AG10803 (cell line): Measurements from ENCODE around the gene ATP5F1C.

Experiments
- DNase-seq: peaks from one replicate; pipeline ENCODE4 v3.0.0; 2010; ENCODE audit warnings: low read depth
- H3K4me3 ChIP-seq: 2 replicates; pipeline ENCODE4 v1.5.1; 2011; ENCODE audit warnings: mild to moderate bottlenecking, low read length, control low read depth
- TF ChIP-seq, protein P1 (sequence below): conservative IDR thresholded peaks from 2 replicates; pipeline ENCODE4 v1.5.1; 2011; ENCODE audit warnings: mild to moderate bottlenecking, low read length, control low read depth, inconsistent platforms

The ATP5F1C gene

DNA sequence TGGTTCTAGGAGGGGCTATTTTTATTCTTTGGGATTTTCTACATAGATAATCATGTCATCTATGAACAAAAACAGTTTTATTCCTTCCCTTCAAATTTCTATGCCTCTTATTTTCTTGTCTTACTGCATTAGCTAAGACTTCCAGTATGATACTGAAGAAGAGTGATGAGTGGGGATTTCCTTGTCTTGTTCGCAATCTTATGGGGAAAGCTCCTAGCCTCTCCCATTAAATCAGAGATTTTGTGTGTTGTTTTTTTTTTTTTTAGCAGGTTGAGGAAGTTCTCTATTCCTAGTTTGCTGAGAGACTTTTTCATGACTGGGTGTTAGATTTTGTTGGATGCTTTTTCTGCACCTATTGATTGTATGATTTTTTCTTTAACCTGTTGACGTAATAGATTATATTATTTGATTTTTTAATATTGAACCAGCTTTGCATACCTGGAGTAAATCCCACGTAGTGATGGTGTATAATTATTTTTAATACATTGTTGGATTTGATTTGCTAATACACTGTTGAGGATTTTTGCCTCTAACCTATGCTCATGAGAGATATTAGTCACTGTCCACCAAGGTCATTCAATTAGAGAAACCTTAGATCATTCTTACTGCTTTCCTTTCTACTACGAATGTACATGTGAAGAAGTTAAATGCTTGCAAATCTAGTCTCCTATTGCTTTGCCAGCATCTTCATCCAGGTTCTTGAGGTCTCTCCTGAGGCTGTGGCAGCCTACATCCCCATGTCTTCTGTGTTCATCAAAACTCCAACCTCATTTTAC lies 6.5 kb downstream of the ATP5F1C start:
- TF ChIP-seq, protein P1, sequence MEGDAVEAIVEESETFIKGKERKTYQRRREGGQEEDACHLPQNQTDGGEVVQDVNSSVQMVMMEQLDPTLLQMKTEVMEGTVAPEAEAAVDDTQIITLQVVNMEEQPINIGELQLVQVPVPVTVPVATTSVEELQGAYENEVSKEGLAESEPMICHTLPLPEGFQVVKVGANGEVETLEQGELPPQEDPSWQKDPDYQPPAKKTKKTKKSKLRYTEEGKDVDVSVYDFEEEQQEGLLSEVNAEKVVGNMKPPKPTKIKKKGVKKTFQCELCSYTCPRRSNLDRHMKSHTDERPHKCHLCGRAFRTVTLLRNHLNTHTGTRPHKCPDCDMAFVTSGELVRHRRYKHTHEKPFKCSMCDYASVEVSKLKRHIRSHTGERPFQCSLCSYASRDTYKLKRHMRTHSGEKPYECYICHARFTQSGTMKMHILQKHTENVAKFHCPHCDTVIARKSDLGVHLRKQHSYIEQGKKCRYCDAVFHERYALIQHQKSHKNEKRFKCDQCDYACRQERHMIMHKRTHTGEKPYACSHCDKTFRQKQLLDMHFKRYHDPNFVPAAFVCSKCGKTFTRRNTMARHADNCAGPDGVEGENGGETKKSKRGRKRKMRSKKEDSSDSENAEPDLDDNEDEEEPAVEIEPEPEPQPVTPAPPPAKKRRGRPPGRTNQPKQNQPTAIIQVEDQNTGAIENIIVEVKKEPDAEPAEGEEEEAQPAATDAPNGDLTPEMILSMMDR = no peak
- DNase-seq = no peak
- no peak overlapping the region for H3K4me3 ChIP-seq

DNA sequence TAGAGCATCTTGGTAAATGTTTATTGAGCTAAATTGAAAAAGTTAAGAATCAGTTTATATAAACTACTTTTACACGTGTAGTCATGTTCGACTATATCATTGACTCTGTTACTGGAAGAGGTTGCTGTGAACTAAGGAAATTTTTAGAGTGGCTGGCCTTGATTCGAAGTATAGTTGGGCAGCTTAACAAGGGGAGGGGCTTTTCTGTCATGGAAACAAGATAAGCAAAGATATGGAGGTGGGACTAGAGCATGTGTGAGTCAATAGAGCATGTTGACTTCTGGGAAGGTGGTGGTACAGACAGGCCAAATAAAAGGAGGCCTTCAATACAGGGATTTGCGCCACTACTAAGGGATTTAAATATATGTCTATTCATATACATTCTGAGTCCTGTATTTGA lies 7.6 kb downstream of the ATP5F1C start:
- DNase-seq = no peak
- TF ChIP-seq, protein P1 = no peak

DNA sequence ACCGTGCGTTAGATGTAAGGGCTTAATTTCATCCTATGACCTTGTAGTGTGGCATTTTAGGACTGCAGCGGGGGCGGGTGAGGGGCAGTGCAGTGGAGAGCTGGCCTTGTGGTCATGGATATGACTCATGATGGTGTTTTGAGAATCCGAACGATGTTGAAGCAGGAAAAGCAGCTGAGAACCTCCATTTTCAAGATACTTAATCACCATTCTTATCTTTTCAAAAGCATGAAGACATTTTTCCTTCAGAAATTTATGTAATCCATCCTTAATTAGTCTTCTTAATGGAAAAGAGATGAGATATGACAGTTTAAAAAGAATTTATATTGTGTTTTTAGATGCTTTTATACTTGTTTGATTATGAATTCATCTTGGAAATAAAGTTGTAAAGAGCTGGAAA lies 9.6 kb downstream of the ATP5F1C start:
- TF ChIP-seq, protein P1 = no peak
- peak; percentile 91 for DNase-seq
- no peak overlapping the region for H3K4me3 ChIP-seq

More for the DNA sequence above, 7.6 kb downstream of the ATP5F1C start:
- H3K4me3 ChIP-seq = no peak overlapping the region

DNA sequence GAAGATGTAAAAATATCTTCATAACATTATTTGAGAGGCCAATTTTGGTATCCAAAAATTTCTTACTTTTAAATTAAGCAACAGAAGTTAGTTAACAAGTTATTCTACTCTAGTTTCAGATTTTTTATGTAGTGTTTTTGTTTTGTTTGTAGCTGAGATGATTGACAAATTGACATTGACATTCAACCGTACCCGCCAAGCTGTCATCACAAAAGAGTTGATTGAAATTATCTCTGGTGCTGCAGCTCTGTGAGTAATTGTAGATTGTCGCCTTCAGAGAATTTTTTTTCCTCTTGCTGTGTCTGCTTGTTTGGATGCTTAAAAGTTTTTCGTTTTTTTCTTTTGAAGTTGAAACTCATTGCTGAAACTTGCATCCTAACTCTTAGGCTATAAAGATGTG lies 14.6 kb downstream of the ATP5F1C start:
- no peak overlapping the region for H3K4me3 ChIP-seq
- no peak for DNase-seq
- TF ChIP-seq, protein P1 = no peak

DNA sequence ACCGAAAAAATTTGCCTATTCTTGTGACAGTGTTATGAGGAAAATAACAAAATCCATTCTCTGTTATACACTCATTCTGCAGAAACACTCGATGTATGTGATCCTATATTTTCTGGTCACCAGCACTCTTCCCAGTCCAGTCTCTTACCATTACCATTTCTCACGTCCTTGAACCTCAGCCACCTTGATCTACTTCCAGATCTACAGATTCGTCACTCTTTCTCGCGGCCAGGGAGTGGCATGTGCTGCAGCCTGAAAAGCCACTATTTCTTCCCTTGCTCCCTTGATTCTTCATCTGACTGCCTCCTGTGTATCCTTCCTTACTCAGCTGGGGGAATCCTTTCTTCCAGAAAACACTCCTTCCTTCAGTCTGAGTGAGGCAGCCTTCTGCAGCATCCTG lies 16.2 kb downstream of the ATP5F1C start:
- TF ChIP-seq, protein P1 = no peak

DNA sequence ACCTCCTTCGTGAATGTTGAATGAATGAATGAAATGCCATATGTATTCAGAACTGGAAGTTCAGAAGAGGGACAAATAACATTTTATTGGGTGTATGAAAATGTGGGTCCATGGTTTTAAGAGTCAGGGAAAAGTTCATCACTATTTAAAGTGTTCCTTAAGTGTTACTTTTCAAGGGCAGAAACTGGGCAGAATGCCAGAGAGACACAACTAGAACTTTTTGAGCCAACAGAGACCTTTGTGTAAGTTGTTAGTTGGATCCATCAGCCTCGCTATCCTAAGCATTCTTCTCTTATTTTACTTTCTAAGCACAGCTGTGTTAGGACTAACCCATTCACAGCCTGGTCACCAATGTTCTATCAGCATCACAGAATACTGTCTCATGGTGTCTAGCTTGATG lies 16.8 kb downstream of the ATP5F1C start:
- H3K4me3 ChIP-seq = no peak overlapping the region
- DNase-seq = no peak

More for the DNA sequence above, 16.2 kb downstream of the ATP5F1C start:
- DNase-seq = no peak
- no peak overlapping the region for H3K4me3 ChIP-seq

More for the DNA sequence above, 16.8 kb downstream of the ATP5F1C start:
- TF ChIP-seq, protein P1 = no peak
